Stomach (tissue), 9 donors: Measurements from ENCODE around the gene PANK4. TPM values are rescaled to one million over a fixed set of nuclear protein-coding genes. Genes with fewer than 3 reads are reported as not detected.
A peak's percentile ranks its signal among the peaks of the same experiment; 100 is the strongest.

Experiments used
- DNase-seq, 2 donors: peaks; one replicate each; pipeline versions ENCODE4 v3.0.0 to v3.0.0-alpha.2; 2013 to 2019
- H3K27ac ChIP-seq, 5 donors: fragments of 200-600 bp in 4 of 5; sonication (generic) in 4 of 5; one replicate each; pipeline ENCODE4 v1.5.1; 2013 to 2019; ENCODE audit warnings: mild to moderate bottlenecking in 1 of 5, moderate library complexity in 1 of 5
- H3K27me3 ChIP-seq, 3 donors: fragments of 200-600 bp; sonication (generic); one replicate each; pipeline ENCODE4 v1.5.1; 2017 to 2019; ENCODE audit warnings: mixed run types in 1 of 3
- H3K36me3 ChIP-seq, 4 donors: fragments of 200-600 bp; sonication (generic); 1 replicate in 3 of 4; 2 replicates in 1 of 4; pipeline ENCODE4 v1.5.1; 2016 to 2019
- H3K4me1 ChIP-seq, 4 donors: fragments of 200-600 bp; sonication (generic); one replicate each; pipeline ENCODE4 v1.5.1; 2016 to 2019
- H3K4me3 ChIP-seq, 4 donors: fragments of 200-600 bp; sonication (generic) in 3 of 4; one replicate each; pipeline ENCODE4 v1.5.1; 2016 to 2019; ENCODE audit warnings: mild to moderate bottlenecking in 1 of 4
- H3K9me3 ChIP-seq, 4 donors: fragments of 200-600 bp; sonication (generic); one replicate each; pipeline ENCODE4 v1.5.1; 2016 to 2019
- CTCF ChIP-seq, 7 experiments: fragments of 450-650 bp in 4 of 7; fragments of 200-600 bp in 3 of 7; sonication (generic) in 3 of 7; IDR thresholded peaks; one replicate each; pipeline ENCODE4 v1.5.1; 2016 to 2019; ENCODE audit warnings: antibody characterized with exemption in 7 of 7, control low read depth in 2 of 7, mild to moderate bottlenecking in 1 of 7
- EP300 ChIP-seq: sonication (generic); formaldehyde crosslinking; IDR thresholded peaks from one replicate; pipeline ENCODE4 v1.6.1; 2017; ENCODE audit warnings: antibody characterized with exemption
- POLR2A ChIP-seq, 4 donors: fragments of 450-650 bp; IDR thresholded peaks; one replicate each; pipeline ENCODE4 v1.6.1; 2016; ENCODE audit warnings: antibody characterized with exemption in 4 of 4, control low read depth in 2 of 4, mild to moderate bottlenecking in 1 of 4, moderate library complexity in 1 of 4
- POLR2AphosphoS5 ChIP-seq, 3 donors: sonication (generic); formaldehyde crosslinking; IDR thresholded peaks; one replicate each; pipeline ENCODE4 v1.6.1; 2016; ENCODE audit warnings: antibody characterized with exemption in 3 of 3
- WGBS, 5 donors: extraction: QIAGEN DNeasy Blood & Tissue Kit in 3 of 5; methylation state at CpG; one replicate each; pipeline versions ENCODE4 v1.1.5 to v1.1.7; 2013 to 2018; 5-methylcytosine and 5-hydroxymethylcytosine counted together
- intact Hi-C: fragments of 100-400 bp; cut with DNase I; formaldehyde crosslinking; loops from one replicate; pipeline ENCODE4 v1.15.1; 2023; ENCODE audit warnings: low total_unique reads
- polyA plus RNA-seq, 3 donors: library from polyadenylated mRNA; stranded (reverse); fragments of 200-250 nt; gene quantifications; one replicate each; pipeline ENCODE4 v1.2.3, GENCODE V29; 2013
- total RNA-seq, 5 donors: library from RNA; depleted of rRNA; stranded (reverse); fragments of >200 nt; gene quantifications; one replicate each; pipeline versions ENCODE4 v1.1.0 to v1.2.3, GENCODE V29; 2014 to 2016
- donor health status: healthy with polysubstance abuse.
- donor health status: Bipolar disorder and iron deficiency.
- donor health status: healthy.

Gene PANK4
- total and polyA plus RNA-seq, 8 donors = 6.4 to 86.0 (median 19.5) TPM

GRCh38 chr1:2561898-2562895 lies 35.8 kb upstream of the PANK4 start:
- peaks cover 23 to 40% (median 37%) of the 10 kb centered on the region in 4 donors for H3K4me1 ChIP-seq

GRCh38 chr1:2561446-2561845 lies 35.0 kb upstream of the PANK4 start:
- 82 to 92% (median 85%) methylated on average over 9 to 11 of the region's 11 CpGs for WGBS, 5 donors
- intact Hi-C loops = no loop called here
- no peak overlapping the region for H3K27ac ChIP-seq
- peaks cover 33 to 65% (median 60%) of the 10 kb centered on the region in 4 donors for H3K36me3 ChIP-seq
- no peak for DNase-seq
- no peak overlapping the region for H3K4me3 ChIP-seq
- TF ChIP-seq POLR2AphosphoS5 (IDR thresholded peaks at IDR 0.05) = no peak
- no peak for TF ChIP-seq POLR2A (IDR thresholded peaks at IDR 0.05)
- TF ChIP-seq CTCF (IDR thresholded peaks at IDR 0.05) = no peak
- TF ChIP-seq EP300 = no peak
- H3K4me1 ChIP-seq = peaks cover 29 to 45% (median 43%) of the 10 kb centered on the region in 4 donors
- H3K9me3 ChIP-seq = no peaks in the 10 kb centered on the region
- peaks cover 0 to 10% (median 0%) of the 10 kb centered on the region in 3 donors for H3K27me3 ChIP-seq

More at GRCh38 chr1:2561898-2562895, 35.8 kb upstream of the PANK4 start:
- H3K27ac ChIP-seq = no peak overlapping the region
- TF ChIP-seq POLR2AphosphoS5 (IDR thresholded peaks at IDR 0.05) (no peak), EP300 (no peak), POLR2A (IDR thresholded peaks at IDR 0.05) (no peak), CTCF (IDR thresholded peaks at IDR 0.05) (peak in 1 of 7 experiments; percentile 24)
- intact Hi-C loops = no loop called here
- H3K27me3 ChIP-seq = peaks cover 0 to 18% (median 0%) of the 10 kb centered on the region in 3 donors
- no peak overlapping the region for H3K4me3 ChIP-seq
- whole genome bisulfite sequencing, 5 donors = 86 to 92% (median 91%) methylated on average over 19 to 24 of the region's 24 CpGs
- no peak for DNase-seq
- no peaks in the 10 kb centered on the region for H3K9me3 ChIP-seq
- peaks cover 33 to 65% (median 60%) of the 10 kb centered on the region in 4 donors for H3K36me3 ChIP-seq

- H3K27ac ChIP-seq = no peak overlapping the region
- 83 to 88% (median 88%) methylated on average over 6 to 15 of the region's 15 CpGs for WGBS, 5 donors
- no peaks in the 10 kb centered on the region for H3K9me3 ChIP-seq
- no peak for TF ChIP-seq EP300
- no peak for TF ChIP-seq POLR2A (IDR thresholded peaks at IDR 0.05)
- no peak for TF ChIP-seq POLR2AphosphoS5 (IDR thresholded peaks at IDR 0.05)
- no peak for TF ChIP-seq CTCF (IDR thresholded peaks at IDR 0.05)
- H3K4me1 ChIP-seq = peaks cover 31 to 48% (median 47%) of the 10 kb centered on the region in 4 donors
- H3K27me3 ChIP-seq = peaks cover 0 to under 1% (median 0%) of the 10 kb centered on the region in 3 donors
- H3K36me3 ChIP-seq = peaks cover 33 to 65% (median 60%) of the 10 kb centered on the region in 4 donors
- intact Hi-C loops = no loop called here
- no peak for DNase-seq
- no peak overlapping the region for H3K4me3 ChIP-seq
Measured at GRCh38 chr1:2560299-2561073, 34.1 kb upstream of the PANK4 start.
